Fibroblast of pulmonary artery (primary cell): ENCODE results near the gene PTGER2.

Source experiments
- DNase-seq: peaks from one replicate; pipeline ENCODE4 v3.0.0-alpha.2; 2010; ENCODE audit warnings: low read depth
- H3K4me3 ChIP-seq: replicated peaks from 2 replicates; pipeline ENCODE4 v1.5.1; 2011; ENCODE audit warnings: low read depth, mild to moderate bottlenecking, control low read depth, low read length, moderate library complexity
- TF ChIP-seq, protein P1 (sequence below): IDR thresholded peaks from 2 replicates; pipeline ENCODE4 v1.5.1; 2011; ENCODE audit warnings: mild to moderate bottlenecking, control low read depth, low read length, inconsistent platforms; ENCODE audit errors: missing control alignments

The PTGER2 gene

DNA sequence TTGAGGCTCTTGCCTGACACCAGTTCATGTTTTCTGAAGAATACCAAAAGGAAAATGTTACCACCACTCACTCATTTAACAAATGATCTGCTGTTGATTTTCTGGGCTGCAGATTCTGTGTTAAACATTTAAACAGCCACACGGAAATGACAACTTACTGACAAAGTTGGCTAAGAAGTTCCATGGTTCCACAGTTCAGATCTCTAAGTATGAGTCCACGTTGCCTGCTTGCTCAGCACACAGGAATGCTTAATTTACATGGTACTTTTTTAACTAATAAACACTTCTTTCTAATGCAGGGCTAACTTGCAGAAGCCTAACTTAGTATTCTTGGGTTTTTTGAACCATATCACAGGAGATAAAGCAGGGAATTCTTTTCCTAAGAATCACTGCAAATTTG lies 34.7 kb downstream of the PTGER2 start:
- peak; percentile 65 for DNase-seq
- H3K4me3 ChIP-seq: no peak overlapping the region
- TF ChIP-seq, protein P1, sequence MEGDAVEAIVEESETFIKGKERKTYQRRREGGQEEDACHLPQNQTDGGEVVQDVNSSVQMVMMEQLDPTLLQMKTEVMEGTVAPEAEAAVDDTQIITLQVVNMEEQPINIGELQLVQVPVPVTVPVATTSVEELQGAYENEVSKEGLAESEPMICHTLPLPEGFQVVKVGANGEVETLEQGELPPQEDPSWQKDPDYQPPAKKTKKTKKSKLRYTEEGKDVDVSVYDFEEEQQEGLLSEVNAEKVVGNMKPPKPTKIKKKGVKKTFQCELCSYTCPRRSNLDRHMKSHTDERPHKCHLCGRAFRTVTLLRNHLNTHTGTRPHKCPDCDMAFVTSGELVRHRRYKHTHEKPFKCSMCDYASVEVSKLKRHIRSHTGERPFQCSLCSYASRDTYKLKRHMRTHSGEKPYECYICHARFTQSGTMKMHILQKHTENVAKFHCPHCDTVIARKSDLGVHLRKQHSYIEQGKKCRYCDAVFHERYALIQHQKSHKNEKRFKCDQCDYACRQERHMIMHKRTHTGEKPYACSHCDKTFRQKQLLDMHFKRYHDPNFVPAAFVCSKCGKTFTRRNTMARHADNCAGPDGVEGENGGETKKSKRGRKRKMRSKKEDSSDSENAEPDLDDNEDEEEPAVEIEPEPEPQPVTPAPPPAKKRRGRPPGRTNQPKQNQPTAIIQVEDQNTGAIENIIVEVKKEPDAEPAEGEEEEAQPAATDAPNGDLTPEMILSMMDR: no peak

GRCh38 chr14:52349731-52350130 lies 35.6 kb downstream of the PTGER2 start:
- DNase-seq: no peak
- H3K4me3 ChIP-seq: no peak overlapping the region
- TF ChIP-seq, protein P1: no peak

- no peak overlapping the region for H3K4me3 ChIP-seq
- TF ChIP-seq, protein P1: no peak
- no peak for DNase-seq
Measured at GRCh38 chr14:52350445-52350844, 36.3 kb downstream of the PTGER2 start.

GRCh38 chr14:52351233-52352060 lies 37.3 kb downstream of the PTGER2 start:
- H3K4me3 ChIP-seq: no peak overlapping the region
- peak; percentile 86 for DNase-seq
- TF ChIP-seq, protein P1: no peak

DNA sequence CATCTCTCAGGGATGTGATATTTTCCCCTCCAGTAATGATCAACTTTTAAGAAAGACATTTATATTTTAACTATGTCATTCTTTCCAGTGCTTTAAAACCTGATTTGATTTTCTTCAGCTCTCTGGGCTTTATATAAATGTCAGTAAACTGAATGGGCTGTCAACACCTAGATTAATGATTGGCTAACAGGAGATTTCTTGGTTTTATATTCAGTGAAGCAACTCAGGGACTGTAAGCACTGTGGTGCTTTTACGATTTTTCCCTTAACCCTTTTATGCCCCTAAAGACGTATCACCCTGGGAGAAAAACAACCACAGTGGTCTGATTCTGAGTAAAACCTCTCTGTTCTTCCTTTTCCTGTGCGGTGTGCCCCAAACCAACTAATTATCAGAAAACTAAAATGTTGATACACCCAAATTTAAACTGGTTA lies 38.0 kb downstream of the PTGER2 start:
- no peak overlapping the region for H3K4me3 ChIP-seq
- TF ChIP-seq, protein P1: no peak
- peak; percentile 40 for DNase-seq

- peak; percentile 30 for DNase-seq
- H3K4me3 ChIP-seq: no peak overlapping the region
- TF ChIP-seq, protein P1: no peak
Measured at GRCh38 chr14:52352569-52352968, 38.5 kb downstream of the PTGER2 start.

GRCh38 chr14:52354242-52354641 lies 40.1 kb downstream of the PTGER2 start:
- DNase-seq: peak; percentile 18
- TF ChIP-seq, protein P1: no peak

More at GRCh38 chr14:52354242-52354641, 40.1 kb downstream of the PTGER2 start:
- H3K4me3 ChIP-seq: no peak overlapping the region
